ENCODE results near the gene METRNL.

DNA sequence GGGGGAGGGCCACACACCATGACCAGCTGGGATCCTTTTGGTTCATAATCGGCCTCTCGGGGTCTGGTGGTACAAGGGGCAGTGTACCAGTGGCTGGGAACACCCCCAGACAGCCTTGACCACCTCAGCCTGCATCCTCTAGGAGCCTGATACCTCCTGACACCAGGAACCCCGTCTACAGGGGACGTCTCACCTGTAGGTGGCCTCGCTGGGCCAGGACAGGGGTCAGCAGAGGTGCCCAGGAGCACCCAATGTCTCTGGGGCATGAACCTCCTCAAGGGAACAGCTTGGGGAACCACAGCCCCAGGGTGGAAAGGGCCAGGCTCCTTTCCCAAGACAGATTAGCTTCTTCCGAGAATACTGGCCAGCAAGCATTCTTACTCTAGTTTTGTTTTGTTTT, 2.5 kb upstream of the METRNL start:
- TF ChIP-seq, protein P1, sequence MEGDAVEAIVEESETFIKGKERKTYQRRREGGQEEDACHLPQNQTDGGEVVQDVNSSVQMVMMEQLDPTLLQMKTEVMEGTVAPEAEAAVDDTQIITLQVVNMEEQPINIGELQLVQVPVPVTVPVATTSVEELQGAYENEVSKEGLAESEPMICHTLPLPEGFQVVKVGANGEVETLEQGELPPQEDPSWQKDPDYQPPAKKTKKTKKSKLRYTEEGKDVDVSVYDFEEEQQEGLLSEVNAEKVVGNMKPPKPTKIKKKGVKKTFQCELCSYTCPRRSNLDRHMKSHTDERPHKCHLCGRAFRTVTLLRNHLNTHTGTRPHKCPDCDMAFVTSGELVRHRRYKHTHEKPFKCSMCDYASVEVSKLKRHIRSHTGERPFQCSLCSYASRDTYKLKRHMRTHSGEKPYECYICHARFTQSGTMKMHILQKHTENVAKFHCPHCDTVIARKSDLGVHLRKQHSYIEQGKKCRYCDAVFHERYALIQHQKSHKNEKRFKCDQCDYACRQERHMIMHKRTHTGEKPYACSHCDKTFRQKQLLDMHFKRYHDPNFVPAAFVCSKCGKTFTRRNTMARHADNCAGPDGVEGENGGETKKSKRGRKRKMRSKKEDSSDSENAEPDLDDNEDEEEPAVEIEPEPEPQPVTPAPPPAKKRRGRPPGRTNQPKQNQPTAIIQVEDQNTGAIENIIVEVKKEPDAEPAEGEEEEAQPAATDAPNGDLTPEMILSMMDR (IDR thresholded peaks at IDR 0.05 in 2 of 3, conservative IDR thresholded peaks at IDR 0.05 in 1 of 3; ENCODE audit: borderline replicate concordance in 1 of 3, insufficient read depth in 1 of 3, low read depth in 2 of 3, low read length in 2 of 3): peak; percentile 38 to 90 (median 50); a peak in 5 of 6 replicates
- TF ChIP-seq TCF7L2 (IDR thresholded peaks at IDR 0.05; ENCODE audit: borderline replicate concordance, extremely low read depth, insufficient read depth, insufficient read length) (no peak), SIN3A (IDR thresholded peaks at IDR 0.05; ENCODE audit: low read depth) (no peak)
- TF ChIP-seq, protein P2, sequence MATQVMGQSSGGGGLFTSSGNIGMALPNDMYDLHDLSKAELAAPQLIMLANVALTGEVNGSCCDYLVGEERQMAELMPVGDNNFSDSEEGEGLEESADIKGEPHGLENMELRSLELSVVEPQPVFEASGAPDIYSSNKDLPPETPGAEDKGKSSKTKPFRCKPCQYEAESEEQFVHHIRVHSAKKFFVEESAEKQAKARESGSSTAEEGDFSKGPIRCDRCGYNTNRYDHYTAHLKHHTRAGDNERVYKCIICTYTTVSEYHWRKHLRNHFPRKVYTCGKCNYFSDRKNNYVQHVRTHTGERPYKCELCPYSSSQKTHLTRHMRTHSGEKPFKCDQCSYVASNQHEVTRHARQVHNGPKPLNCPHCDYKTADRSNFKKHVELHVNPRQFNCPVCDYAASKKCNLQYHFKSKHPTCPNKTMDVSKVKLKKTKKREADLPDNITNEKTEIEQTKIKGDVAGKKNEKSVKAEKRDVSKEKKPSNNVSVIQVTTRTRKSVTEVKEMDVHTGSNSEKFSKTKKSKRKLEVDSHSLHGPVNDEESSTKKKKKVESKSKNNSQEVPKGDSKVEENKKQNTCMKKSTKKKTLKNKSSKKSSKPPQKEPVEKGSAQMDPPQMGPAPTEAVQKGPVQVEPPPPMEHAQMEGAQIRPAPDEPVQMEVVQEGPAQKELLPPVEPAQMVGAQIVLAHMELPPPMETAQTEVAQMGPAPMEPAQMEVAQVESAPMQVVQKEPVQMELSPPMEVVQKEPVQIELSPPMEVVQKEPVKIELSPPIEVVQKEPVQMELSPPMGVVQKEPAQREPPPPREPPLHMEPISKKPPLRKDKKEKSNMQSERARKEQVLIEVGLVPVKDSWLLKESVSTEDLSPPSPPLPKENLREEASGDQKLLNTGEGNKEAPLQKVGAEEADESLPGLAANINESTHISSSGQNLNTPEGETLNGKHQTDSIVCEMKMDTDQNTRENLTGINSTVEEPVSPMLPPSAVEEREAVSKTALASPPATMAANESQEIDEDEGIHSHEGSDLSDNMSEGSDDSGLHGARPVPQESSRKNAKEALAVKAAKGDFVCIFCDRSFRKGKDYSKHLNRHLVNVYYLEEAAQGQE (IDR thresholded peaks at IDR 0.05; ENCODE audit: low read depth): no peak
- TF ChIP-seq, protein P3, sequence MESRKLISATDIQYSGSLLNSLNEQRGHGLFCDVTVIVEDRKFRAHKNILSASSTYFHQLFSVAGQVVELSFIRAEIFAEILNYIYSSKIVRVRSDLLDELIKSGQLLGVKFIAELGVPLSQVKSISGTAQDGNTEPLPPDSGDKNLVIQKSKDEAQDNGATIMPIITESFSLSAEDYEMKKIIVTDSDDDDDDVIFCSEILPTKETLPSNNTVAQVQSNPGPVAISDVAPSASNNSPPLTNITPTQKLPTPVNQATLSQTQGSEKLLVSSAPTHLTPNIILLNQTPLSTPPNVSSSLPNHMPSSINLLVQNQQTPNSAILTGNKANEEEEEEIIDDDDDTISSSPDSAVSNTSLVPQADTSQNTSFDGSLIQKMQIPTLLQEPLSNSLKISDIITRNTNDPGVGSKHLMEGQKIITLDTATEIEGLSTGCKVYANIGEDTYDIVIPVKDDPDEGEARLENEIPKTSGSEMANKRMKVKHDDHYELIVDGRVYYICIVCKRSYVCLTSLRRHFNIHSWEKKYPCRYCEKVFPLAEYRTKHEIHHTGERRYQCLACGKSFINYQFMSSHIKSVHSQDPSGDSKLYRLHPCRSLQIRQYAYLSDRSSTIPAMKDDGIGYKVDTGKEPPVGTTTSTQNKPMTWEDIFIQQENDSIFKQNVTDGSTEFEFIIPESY (IDR thresholded peaks at IDR 0.05; ENCODE audit: extremely low read depth, insufficient replicate concordance, low read length): no peak
